ENCODE measurements around the gene ZNF580. TPM values are rescaled to one million over a fixed set of nuclear protein-coding genes. Genes with fewer than 3 reads are reported as not detected.

Gene ZNF580
- total and polyA plus RNA-seq, 2 of the 13 experiments (the other 11 are each of a cell fraction or from before 2014, with no cell fraction given) = 4.4 to 6.0 TPM

GRCh38 chr19:55677572-55678028 lies 36.8 kb downstream of the ZNF580 start (continued):
- TF ChIP-seq ZNF280D (CRISPR knock-in tag; IDR thresholded peaks at IDR 0.05) = no peak
- no peak for TF ChIP-seq ZSCAN22 (CRISPR knock-in tag; IDR thresholded peaks at IDR 0.05)
- peak; percentile 51 for TF ChIP-seq PAXIP1 (CRISPR knock-in tag; conservative IDR thresholded peaks at IDR 0.05)
- TF ChIP-seq FOXP1 (IDR thresholded peaks at IDR 0.05) = no peak
- no peak for TF ChIP-seq FOXP1 (CRISPR knock-in tag; IDR thresholded peaks at IDR 0.05)

GRCh38 chr19:55678121-55678671 lies 37.4 kb downstream of the ZNF580 start:
- no peak for ATAC-seq
- Histone ChIP-seq H3K9me3 (ENCODE audit: low read length) (no peaks in the 10 kb centered on the region), H3K4me1 (ENCODE audit: insufficient read depth, low read length) (peaks cover 64% of the 10 kb centered on the region), H2AFZ (ENCODE audit: low read length) (no peak overlapping the region), H3K27ac (ENCODE audit: extremely low read length, insufficient read depth, low read length) (peak overlapping the region; percentile 58), H3K4me3 (replicated peaks in 1 of 3; ENCODE audit: insufficient read depth in 1 of 3, low read depth in 2 of 3, low read length in 3 of 3) (peak overlapping the region in 1 of 3 experiments; percentile 89; a peak in 2 of 6 replicates), H4K20me1 (ENCODE audit: insufficient read depth, low read length) (peaks cover 4% of the 10 kb centered on the region; the same call in 1 of the 2 replicates), H3K4me2 (ENCODE audit: low read depth, low read length) (peak overlapping the region; percentile 64; the same call in 1 of the 2 replicates), H3K9ac (ENCODE audit: insufficient read depth, low read depth, low read length) (peak overlapping the region; percentile 94; the same call in 1 of the 2 replicates), H3K36me3 (replicated peaks in 1 of 2; ENCODE audit: control insufficient read depth in 1 of 2, insufficient read depth in 2 of 2, low read length in 2 of 2) (peaks cover 24 to 52% of the 10 kb centered on the region in 2 experiments; a peak in 4 of 5 replicates), H3K27me3 (ENCODE audit: control insufficient read depth in 1 of 2, insufficient read depth in 2 of 2, low read length in 2 of 2) (no peaks in the 10 kb centered on the region; a peak in 1 of 5 replicates), H3K79me2 (ENCODE audit: insufficient read depth, low read length) (peaks cover 60% of the 10 kb centered on the region)
- ChIA-PET POLR2A (no interaction called here), CTCF (ENCODE audit: low intra/inter-chr PET ratio, low total read pairs) (interaction anchor here (0.6 kb wide), 1 partner anchor 274 kb away, joined by 3 read pairs; no protein-coding TSS in a partner anchor)
- DNase-seq (ENCODE audit: low spot score) = no peak
- no TSS peak for BruUV-seq (replicated peaks)
- intact Hi-C loops (cut with micrococcal nuclease; ENCODE audit: unreplicated experiment) = no loop called here
- in situ Hi-C loops (cut with HindIII; ENCODE audit: extremely low pct_ligation_motif_present, low pct_unique_long_range_greater_than_20kb) = no loop called here
- 94% methylated on average over 20 of the region's 21 CpGs for WGBS (ENCODE audit: low lambda C conversion rate)
- FAIRE-seq = no peak
- TF ChIP-seq HOXA7 (CRISPR knock-in tag; IDR thresholded peaks at IDR 0.05) = no peak
- no peak for TF ChIP-seq BRCA1 (CRISPR knock-in tag; IDR thresholded peaks at IDR 0.05)
- TF ChIP-seq ZNF224 (CRISPR knock-in tag; IDR thresholded peaks at IDR 0.05) = no peak
- no peak for TF ChIP-seq YY1 (IDR thresholded peaks at IDR 0.05; ENCODE audit: insufficient read depth, insufficient replicate concordance, low read depth, low read length)
- TF ChIP-seq ZBTB8A (CRISPR knock-in tag; IDR thresholded peaks at IDR 0.05; ENCODE audit: borderline replicate concordance, low read depth) = no peak
- TF ChIP-seq BCLAF1 (IDR thresholded peaks at IDR 0.05) = no peak
- TF ChIP-seq RBFOX2 (IDR thresholded peaks at IDR 0.05; ENCODE audit: low read depth, low read length) = peak; percentile 26; the same call in 1 of the 2 replicates
- TF ChIP-seq ZNF629 (CRISPR knock-in tag; conservative IDR thresholded peaks at IDR 0.05) = peak; percentile 52
